ENCODE results near the gene FBP1.
"Not testable (repeated sequence)": the region's sequence is repeated elsewhere in the genome, so short reads cannot be mapped to it uniquely, and the experiment has no call there.

FBP1 gene

DNA sequence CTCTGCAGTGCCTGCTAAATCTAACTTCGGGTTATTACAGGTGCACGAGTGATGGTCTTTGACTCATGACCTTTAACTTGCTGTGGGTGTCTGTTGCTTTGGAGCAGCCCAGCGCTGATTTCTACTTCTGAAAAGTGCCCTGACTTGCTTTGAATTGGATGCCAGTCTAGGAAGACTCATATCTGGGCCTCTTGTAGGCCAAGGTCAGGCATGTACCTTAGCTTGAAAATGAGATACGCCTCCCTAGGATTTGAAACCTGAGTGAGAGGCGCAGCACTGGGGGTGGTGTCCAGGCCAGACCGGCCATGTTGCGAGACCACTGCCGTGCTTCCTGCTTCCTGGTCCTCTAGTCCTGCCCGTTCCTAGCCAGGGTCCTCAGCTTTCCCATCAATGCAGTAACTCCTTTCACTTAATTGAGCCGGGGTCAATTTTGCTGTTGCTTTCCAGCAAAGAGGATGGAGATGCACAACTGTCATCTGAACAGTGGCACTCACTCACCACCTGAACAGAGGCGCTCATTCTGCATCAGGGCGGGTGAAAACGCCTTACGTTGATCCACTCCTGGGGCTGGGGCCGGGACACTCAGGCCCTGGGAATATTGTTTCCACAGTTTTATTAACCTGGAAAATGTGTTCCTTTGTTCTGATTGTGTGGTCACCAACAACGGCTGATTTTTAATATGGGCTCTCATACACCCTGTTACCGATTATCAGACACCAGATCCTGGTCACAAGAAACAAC, 70.2 kb downstream of the FBP1 start:
- no peak for DNase-seq

- no peak for DNase-seq
Observed at GRCh38 chr9:94568250-94568889, 70.9 kb downstream of the FBP1 start.

DNA sequence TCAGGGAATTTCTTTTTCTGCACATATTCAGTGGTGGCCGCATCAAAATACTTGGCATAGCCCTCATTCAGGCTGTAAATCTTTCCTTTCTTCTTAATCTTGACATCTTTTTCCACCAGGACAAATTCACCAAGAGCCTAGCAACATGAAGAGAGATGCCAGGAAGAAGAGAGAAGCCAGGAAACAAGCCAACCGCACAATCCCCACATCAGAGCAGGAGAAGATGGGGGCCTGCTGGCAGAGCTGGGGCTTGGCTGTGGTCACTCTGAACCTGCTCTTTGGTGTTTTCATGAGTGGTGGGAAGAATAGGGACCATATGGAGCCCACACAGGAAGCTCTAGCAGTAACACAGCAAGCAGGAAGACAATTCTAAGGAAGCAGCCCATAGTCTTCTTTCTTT, 72.0 kb downstream of the FBP1 start:
- DNase-seq: no peak

- DNase-seq: no peak
Observed at GRCh38 chr9:94566550-94566949, 72.8 kb downstream of the FBP1 start.

GRCh38 chr9:94564279-94564678, 75.0 kb downstream of the FBP1 start:
- DNase-seq: not testable (repeated sequence)

- no peak for DNase-seq
Observed at GRCh38 chr9:94563548-94563947, 75.8 kb downstream of the FBP1 start.

DNA sequence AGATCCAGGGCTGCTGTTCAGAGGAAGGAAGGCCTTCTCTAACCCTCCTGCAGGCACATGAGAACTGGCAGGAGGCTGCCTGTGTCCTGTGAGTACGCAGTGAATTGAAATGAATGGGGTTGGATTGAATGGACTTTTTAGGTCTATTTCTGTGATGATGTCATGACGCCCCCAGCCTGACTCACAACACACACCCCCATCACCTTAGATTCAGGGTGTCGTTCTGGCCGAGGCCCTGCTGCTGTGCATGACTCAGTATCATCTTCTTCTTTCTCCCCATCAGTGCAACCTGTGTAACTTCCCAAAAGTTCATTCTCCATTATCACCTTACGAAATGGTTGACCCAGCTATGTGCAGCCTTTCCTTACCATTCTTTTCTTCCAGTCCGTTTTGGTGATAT, 79.1 kb downstream of the FBP1 start:
- DNase-seq: no peak

- DNase-seq: no peak
Observed at GRCh38 chr9:94557376-94557775, 81.9 kb downstream of the FBP1 start.

GRCh38 chr9:94554439-94555331, 84.6 kb downstream of the FBP1 start, which contains the start of gene PCAT7:
TSS of gene PCAT7 (plus strand) at chr9:94555083.
- peak; percentile 30 for DNase-seq

DNA sequence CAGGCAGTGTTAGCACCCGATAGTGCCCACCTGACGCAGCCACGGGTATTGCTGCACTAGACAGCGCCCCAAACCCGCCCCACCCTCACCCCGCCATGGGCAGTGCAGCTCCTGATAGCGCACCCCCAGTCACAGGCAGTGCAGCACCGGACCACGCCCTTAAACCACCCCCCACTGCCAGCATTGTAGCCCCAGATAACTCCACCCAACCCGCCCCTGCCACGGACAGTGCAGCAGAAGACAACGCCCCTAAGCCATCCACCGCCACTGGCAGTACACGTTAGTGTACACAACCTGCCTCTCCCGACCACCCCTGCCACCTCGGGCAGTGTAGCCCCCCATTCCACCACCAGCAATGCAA, 85.3 kb downstream of the FBP1 start:
- DNase-seq: no peak

Data from EL (cell line).